Measurements from ENCODE around the gene VOPP1.

DNA sequence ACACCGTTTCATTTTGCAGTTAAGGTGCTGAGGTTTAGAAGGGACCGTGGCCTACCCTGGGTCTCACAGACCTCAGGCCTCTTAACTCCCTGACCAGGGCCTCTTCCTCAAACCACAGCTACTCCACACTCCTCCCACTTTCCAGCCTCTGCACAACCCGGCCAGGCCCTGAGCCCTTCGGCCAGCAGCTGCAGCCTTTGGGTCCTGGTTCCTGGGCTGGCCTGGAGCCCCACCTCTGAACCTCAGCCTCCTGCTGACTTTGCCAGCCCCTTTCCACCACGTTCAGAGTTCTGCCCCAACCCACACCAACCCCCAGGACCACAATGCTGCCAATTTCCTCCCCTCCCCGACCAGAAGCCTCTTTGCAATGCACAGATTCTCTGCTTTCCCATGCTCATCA, 84.1 kb downstream of the VOPP1 start:
- no peak for TF ChIP-seq EZH2phosphoT487 (IDR thresholded peaks at IDR 0.05; ENCODE audit: borderline replicate concordance)
- TF ChIP-seq, protein P1, sequence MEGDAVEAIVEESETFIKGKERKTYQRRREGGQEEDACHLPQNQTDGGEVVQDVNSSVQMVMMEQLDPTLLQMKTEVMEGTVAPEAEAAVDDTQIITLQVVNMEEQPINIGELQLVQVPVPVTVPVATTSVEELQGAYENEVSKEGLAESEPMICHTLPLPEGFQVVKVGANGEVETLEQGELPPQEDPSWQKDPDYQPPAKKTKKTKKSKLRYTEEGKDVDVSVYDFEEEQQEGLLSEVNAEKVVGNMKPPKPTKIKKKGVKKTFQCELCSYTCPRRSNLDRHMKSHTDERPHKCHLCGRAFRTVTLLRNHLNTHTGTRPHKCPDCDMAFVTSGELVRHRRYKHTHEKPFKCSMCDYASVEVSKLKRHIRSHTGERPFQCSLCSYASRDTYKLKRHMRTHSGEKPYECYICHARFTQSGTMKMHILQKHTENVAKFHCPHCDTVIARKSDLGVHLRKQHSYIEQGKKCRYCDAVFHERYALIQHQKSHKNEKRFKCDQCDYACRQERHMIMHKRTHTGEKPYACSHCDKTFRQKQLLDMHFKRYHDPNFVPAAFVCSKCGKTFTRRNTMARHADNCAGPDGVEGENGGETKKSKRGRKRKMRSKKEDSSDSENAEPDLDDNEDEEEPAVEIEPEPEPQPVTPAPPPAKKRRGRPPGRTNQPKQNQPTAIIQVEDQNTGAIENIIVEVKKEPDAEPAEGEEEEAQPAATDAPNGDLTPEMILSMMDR (IDR thresholded peaks at IDR 0.05 in 2 of 3, conservative IDR thresholded peaks at IDR 0.05 in 1 of 3; ENCODE audit: borderline replicate concordance in 1 of 3, insufficient read depth in 1 of 3, low read depth in 2 of 3, low read length in 2 of 3), result no peak
- no peak for TF ChIP-seq ZNF274 (IDR thresholded peaks at IDR 0.05; ENCODE audit: low read depth, low read length)
- TF ChIP-seq EZH2 (IDR thresholded peaks at IDR 0.05), result no peak
- TF ChIP-seq ZFX (IDR thresholded peaks at IDR 0.05), result no peak
- no peak for TF ChIP-seq POLR2A (IDR thresholded peaks at IDR 0.05; ENCODE audit: borderline replicate concordance, extremely low read depth, insufficient read depth, insufficient read length)
- no peak for TF ChIP-seq TCF7L2 (IDR thresholded peaks at IDR 0.05; ENCODE audit: borderline replicate concordance, extremely low read depth, insufficient read depth, insufficient read length)
- no peak for TF ChIP-seq POLR2AphosphoS5 (IDR thresholded peaks at IDR 0.05; ENCODE audit: low read depth, low read length)
- no peak for TF ChIP-seq SP1 (IDR thresholded peaks at IDR 0.05; ENCODE audit: low read depth)
- TF ChIP-seq YY1 (IDR thresholded peaks at IDR 0.05; ENCODE audit: extremely low read depth, insufficient replicate concordance, low read depth, low read length), result no peak
- TF ChIP-seq, protein P2, sequence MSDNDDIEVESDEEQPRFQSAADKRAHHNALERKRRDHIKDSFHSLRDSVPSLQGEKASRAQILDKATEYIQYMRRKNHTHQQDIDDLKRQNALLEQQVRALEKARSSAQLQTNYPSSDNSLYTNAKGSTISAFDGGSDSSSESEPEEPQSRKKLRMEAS (IDR thresholded peaks at IDR 0.05), result no peak
- TF ChIP-seq SIN3A (IDR thresholded peaks at IDR 0.05; ENCODE audit: low read depth), result no peak
- TF ChIP-seq, protein P3, sequence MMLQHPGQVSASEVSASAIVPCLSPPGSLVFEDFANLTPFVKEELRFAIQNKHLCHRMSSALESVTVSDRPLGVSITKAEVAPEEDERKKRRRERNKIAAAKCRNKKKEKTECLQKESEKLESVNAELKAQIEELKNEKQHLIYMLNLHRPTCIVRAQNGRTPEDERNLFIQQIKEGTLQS (IDR thresholded peaks at IDR 0.05), result no peak

Measured in HCT116 (cell line).